Caki2 (cell line): Measurements from ENCODE around the gene DNAH3. TPM values are rescaled to one million over a fixed set of nuclear protein-coding genes. Genes with fewer than 3 reads are reported as not detected.
A peak's percentile ranks its signal among the peaks of the same experiment; 100 is the strongest.
"Not testable (repeated sequence)": the region's sequence is repeated elsewhere in the genome, so short reads cannot be mapped to it uniquely, and the experiment has no call there.

Source experiments
- DNase-seq: peaks from one replicate; pipeline ENCODE4 v3.0.0-alpha.2; 2015; ENCODE audit warnings: low read depth
- in situ Hi-C: cut with HindIII; loops from 2 replicates; pipeline ENCODE4 v1.10.0; 2016; ENCODE audit warnings: low sequenced_read_pairs, low pct_unique_long_range_greater_than_20kb, mixed read lengths
- total RNA-seq: library from RNA; depleted of rRNA; stranded (reverse); fragments of >200 nt; shearing (Covaris generic); gene quantifications from 2 replicates; pipeline ENCODE4 v1.2.3, GENCODE V29; 2014; ENCODE audit warnings: low replicate concordance

The DNAH3 gene
- total RNA-seq, 1 experiment from 2014 or later = 0.17 TPM

GRCh38 chr16:20984019-20984418 lies 166.6 kb downstream of the DNAH3 start:
- DNase-seq = no peak
- in situ Hi-C loops = no loop called here

- in situ Hi-C loops = no loop called here
- DNase-seq = no peak
Measured at GRCh38 chr16:20976576-20976975, 174.1 kb downstream of the DNAH3 start.

GRCh38 chr16:20973201-20973600 lies 177.4 kb downstream of the DNAH3 start:
- in situ Hi-C loops, DNase-seq: not testable (repeated sequence)

GRCh38 chr16:20971401-20971800 lies 179.2 kb downstream of the DNAH3 start:
- in situ Hi-C loops = no loop called here
- DNase-seq = peak; percentile 10

GRCh38 chr16:20969386-20969785 lies 181.3 kb downstream of the DNAH3 start:
- DNase-seq = no peak
- in situ Hi-C loops = no loop called here

- in situ Hi-C loops = no loop called here
- no peak for DNase-seq
Measured at GRCh38 chr16:20968765-20969164, 181.9 kb downstream of the DNAH3 start.

GRCh38 chr16:20960899-20961298 lies 189.7 kb downstream of the DNAH3 start:
- DNase-seq = no peak
- in situ Hi-C loops = no loop called here

- in situ Hi-C loops = no loop called here
- DNase-seq = no peak
Measured at GRCh38 chr16:20957153-20957552, 193.5 kb downstream of the DNAH3 start.

GRCh38 chr16:20956319-20956718 lies 194.3 kb downstream of the DNAH3 start:
- in situ Hi-C loops = no loop called here
- no peak for DNase-seq

- DNase-seq = no peak
- in situ Hi-C loops = no loop called here
Measured at GRCh38 chr16:20954574-20954973, 196.1 kb downstream of the DNAH3 start.

GRCh38 chr16:20952139-20952920 lies 198.3 kb downstream of the DNAH3 start:
- DNase-seq = no peak
- in situ Hi-C loops = no loop called here

- DNase-seq = no peak
- in situ Hi-C loops = no loop called here
Measured at GRCh38 chr16:20950294-20950693, 200.4 kb downstream of the DNAH3 start.

- in situ Hi-C loops = no loop called here
- no peak for DNase-seq
Measured at GRCh38 chr16:20949660-20950059, 201.0 kb downstream of the DNAH3 start.

GRCh38 chr16:20948444-20948843 lies 202.2 kb downstream of the DNAH3 start:
- no peak for DNase-seq

GRCh38 chr16:20946015-20946629 lies 204.5 kb downstream of the DNAH3 start:
- in situ Hi-C loops = no loop called here
- no peak for DNase-seq

More at GRCh38 chr16:20948444-20948843, 202.2 kb downstream of the DNAH3 start:
- in situ Hi-C loops = no loop called here

- in situ Hi-C loops, DNase-seq: not testable (repeated sequence)
Measured at GRCh38 chr16:20945575-20945875, 205.1 kb downstream of the DNAH3 start.

- peak; percentile 6 for DNase-seq
- in situ Hi-C loops = no loop called here
Measured at GRCh38 chr16:20944861-20945574, 205.6 kb downstream of the DNAH3 start.

GRCh38 chr16:20942256-20942655 lies 208.4 kb downstream of the DNAH3 start:
- in situ Hi-C loops = no loop called here
- DNase-seq = no peak

- in situ Hi-C loops = no loop called here
- DNase-seq = no peak
Measured at GRCh38 chr16:20941636-20941926, 209.1 kb downstream of the DNAH3 start.
